Measurements from ENCODE around the gene GARRE1.
A peak's percentile ranks its signal among the peaks of the same experiment; 100 is the strongest.
"Not testable (repeated sequence)": the region's sequence is repeated elsewhere in the genome, so short reads cannot be mapped to it uniquely, and the experiment has no call there.

GARRE1 gene

GRCh38 chr19:34254046-34254697 lies at the start of gene GARRE1:
Gene GARRE1, plus strand, starts transcription at chr19:34254554. Its CDS starts 45,920 bp downstream, at chr19:34300474.
- peak; percentile 7 for DNase-seq

- DNase-seq: not testable (repeated sequence)
Measured at GRCh38 chr19:34205324-34205723, 49.0 kb upstream of the GARRE1 start.

GRCh38 chr19:34208291-34208884 lies 46.0 kb upstream of the GARRE1 start:
- no peak for DNase-seq

GRCh38 chr19:34209726-34210125 lies 44.6 kb upstream of the GARRE1 start:
- no peak for DNase-seq

GRCh38 chr19:34213283-34213682 lies 41.1 kb upstream of the GARRE1 start:
- DNase-seq: no peak

- no peak for DNase-seq
Measured at GRCh38 chr19:34214040-34214439, 40.3 kb upstream of the GARRE1 start.

GRCh38 chr19:34215006-34215665 lies 39.2 kb upstream of the GARRE1 start:
- DNase-seq: no peak

- DNase-seq: no peak
Measured at GRCh38 chr19:34215666-34216038, 38.7 kb upstream of the GARRE1 start.

- not testable (repeated sequence) for DNase-seq
Measured at GRCh38 chr19:34216745-34217219, 37.6 kb upstream of the GARRE1 start.

GRCh38 chr19:34217952-34218817 lies 36.2 kb upstream of the GARRE1 start:
- DNase-seq: no peak

GRCh38 chr19:34218818-34219164 lies 35.6 kb upstream of the GARRE1 start:
- DNase-seq: no peak

GRCh38 chr19:34220472-34221063 lies 33.8 kb upstream of the GARRE1 start:
- DNase-seq: no peak

- no peak for DNase-seq
Measured at GRCh38 chr19:34222386-34222785, 32.0 kb upstream of the GARRE1 start.

- no peak for DNase-seq
Measured at GRCh38 chr19:34224996-34225658, 29.2 kb upstream of the GARRE1 start.

- DNase-seq: no peak
Measured at GRCh38 chr19:34225659-34226015, 28.7 kb upstream of the GARRE1 start.

- DNase-seq: no peak
Measured at GRCh38 chr19:34226036-34226435, 28.3 kb upstream of the GARRE1 start.

- DNase-seq: no peak
Measured at GRCh38 chr19:34228347-34228746, 26.0 kb upstream of the GARRE1 start.

GRCh38 chr19:34228762-34229161 lies 25.6 kb upstream of the GARRE1 start:
- no peak for DNase-seq

GRCh38 chr19:34229721-34230120 lies 24.6 kb upstream of the GARRE1 start:
- DNase-seq: no peak

GRCh38 chr19:34230820-34231219 lies 23.5 kb upstream of the GARRE1 start:
- no peak for DNase-seq

- no peak for DNase-seq
Measured at GRCh38 chr19:34231439-34231838, 22.9 kb upstream of the GARRE1 start.
